Stomach (tissue), 9 donors: ENCODE results near the gene ERAS. TPM values are rescaled to one million over a fixed set of nuclear protein-coding genes. Genes with fewer than 3 reads are reported as not detected.

ENCODE experiments used
- DNase-seq, 2 donors: peaks; one replicate each; pipeline versions ENCODE4 v3.0.0 to v3.0.0-alpha.2; 2013 to 2019
- H3K27ac ChIP-seq, 5 donors: fragments of 200-600 bp in 4 of 5; sonication (generic) in 4 of 5; one replicate each; pipeline ENCODE4 v1.5.1; 2013 to 2019; ENCODE audit warnings: mild to moderate bottlenecking in 1 of 5, moderate library complexity in 1 of 5
- H3K27me3 ChIP-seq, 3 donors: fragments of 200-600 bp; sonication (generic); one replicate each; pipeline ENCODE4 v1.5.1; 2017 to 2019; ENCODE audit warnings: mixed run types in 1 of 3
- H3K36me3 ChIP-seq, 4 donors: fragments of 200-600 bp; sonication (generic); 1 replicate in 3 of 4; 2 replicates in 1 of 4; pipeline ENCODE4 v1.5.1; 2016 to 2019
- H3K4me1 ChIP-seq, 4 donors: fragments of 200-600 bp; sonication (generic); one replicate each; pipeline ENCODE4 v1.5.1; 2016 to 2019
- H3K4me3 ChIP-seq, 4 donors: fragments of 200-600 bp; sonication (generic) in 3 of 4; one replicate each; pipeline ENCODE4 v1.5.1; 2016 to 2019; ENCODE audit warnings: mild to moderate bottlenecking in 1 of 4
- H3K9me3 ChIP-seq, 4 donors: fragments of 200-600 bp; sonication (generic); one replicate each; pipeline ENCODE4 v1.5.1; 2016 to 2019
- EP300 ChIP-seq: sonication (generic); formaldehyde crosslinking; IDR thresholded peaks from one replicate; pipeline ENCODE4 v1.6.1; 2017; ENCODE audit warnings: antibody characterized with exemption
- POLR2A ChIP-seq, 4 donors: fragments of 450-650 bp; IDR thresholded peaks; one replicate each; pipeline ENCODE4 v1.6.1; 2016; ENCODE audit warnings: antibody characterized with exemption in 4 of 4, control low read depth in 2 of 4, mild to moderate bottlenecking in 1 of 4, moderate library complexity in 1 of 4
- POLR2AphosphoS5 ChIP-seq, 3 donors: sonication (generic); formaldehyde crosslinking; IDR thresholded peaks; one replicate each; pipeline ENCODE4 v1.6.1; 2016; ENCODE audit warnings: antibody characterized with exemption in 3 of 3
- WGBS, 5 donors: extraction: QIAGEN DNeasy Blood & Tissue Kit in 3 of 5; methylation state at CpG; one replicate each; pipeline versions ENCODE4 v1.1.5 to v1.1.7; 2013 to 2018; 5-methylcytosine and 5-hydroxymethylcytosine counted together
- intact Hi-C: fragments of 100-400 bp; cut with DNase I; formaldehyde crosslinking; loops from one replicate; pipeline ENCODE4 v1.15.1; 2023; ENCODE audit warnings: low total_unique reads
- polyA plus RNA-seq, 3 donors: library from polyadenylated mRNA; stranded (reverse); fragments of 200-250 nt; gene quantifications; one replicate each; pipeline ENCODE4 v1.2.3, GENCODE V29; 2013
- total RNA-seq, 5 donors: library from RNA; depleted of rRNA; stranded (reverse); fragments of >200 nt; gene quantifications; one replicate each; pipeline versions ENCODE4 v1.1.0 to v1.2.3, GENCODE V29; 2014 to 2016
- TF ChIP-seq, protein P1 (sequence below), 7 experiments: fragments of 450-650 bp in 4 of 7; fragments of 200-600 bp in 3 of 7; sonication (generic) in 3 of 7; IDR thresholded peaks; one replicate each; pipeline ENCODE4 v1.5.1; 2016 to 2019; ENCODE audit warnings: antibody characterized with exemption in 7 of 7, control low read depth in 2 of 7, mild to moderate bottlenecking in 1 of 7
- donor health status: healthy with polysubstance abuse.
- donor health status: Bipolar disorder and iron deficiency.
- donor health status: healthy.

ERAS gene
- total and polyA plus RNA-seq, 8 donors: not detected

DNA sequence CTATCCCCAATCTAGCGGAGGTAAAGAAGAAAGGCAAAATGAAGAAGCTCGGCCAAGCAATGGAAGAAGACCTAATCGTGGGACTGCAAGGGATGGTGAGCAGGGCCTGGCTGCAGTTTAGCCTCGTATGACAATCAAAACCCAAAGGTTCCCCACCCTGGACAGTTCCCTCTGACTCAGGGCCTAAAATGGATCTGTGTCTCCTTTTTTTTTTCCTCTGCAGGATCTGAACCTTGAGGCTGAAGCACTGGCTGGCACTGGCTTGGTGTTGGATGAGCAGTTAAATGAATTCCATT, 23.5 kb upstream of the ERAS start:
- intact Hi-C loops: no loop called here
- TF ChIP-seq POLR2AphosphoS5 (IDR thresholded peaks at IDR 0.05): no peak
- no peak for TF ChIP-seq POLR2A (IDR thresholded peaks at IDR 0.05)
- no peak for TF ChIP-seq EP300
- TF ChIP-seq, protein P1, sequence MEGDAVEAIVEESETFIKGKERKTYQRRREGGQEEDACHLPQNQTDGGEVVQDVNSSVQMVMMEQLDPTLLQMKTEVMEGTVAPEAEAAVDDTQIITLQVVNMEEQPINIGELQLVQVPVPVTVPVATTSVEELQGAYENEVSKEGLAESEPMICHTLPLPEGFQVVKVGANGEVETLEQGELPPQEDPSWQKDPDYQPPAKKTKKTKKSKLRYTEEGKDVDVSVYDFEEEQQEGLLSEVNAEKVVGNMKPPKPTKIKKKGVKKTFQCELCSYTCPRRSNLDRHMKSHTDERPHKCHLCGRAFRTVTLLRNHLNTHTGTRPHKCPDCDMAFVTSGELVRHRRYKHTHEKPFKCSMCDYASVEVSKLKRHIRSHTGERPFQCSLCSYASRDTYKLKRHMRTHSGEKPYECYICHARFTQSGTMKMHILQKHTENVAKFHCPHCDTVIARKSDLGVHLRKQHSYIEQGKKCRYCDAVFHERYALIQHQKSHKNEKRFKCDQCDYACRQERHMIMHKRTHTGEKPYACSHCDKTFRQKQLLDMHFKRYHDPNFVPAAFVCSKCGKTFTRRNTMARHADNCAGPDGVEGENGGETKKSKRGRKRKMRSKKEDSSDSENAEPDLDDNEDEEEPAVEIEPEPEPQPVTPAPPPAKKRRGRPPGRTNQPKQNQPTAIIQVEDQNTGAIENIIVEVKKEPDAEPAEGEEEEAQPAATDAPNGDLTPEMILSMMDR (IDR thresholded peaks at IDR 0.05): no peak
- Histone ChIP-seq H3K9me3 (peaks cover 0 to 4% (median 0%) of the 10 kb centered on the region in 4 donors), H3K27me3 (no peaks in the 10 kb centered on the region), H3K4me1 (peaks cover 0 to 15% (median 4%) of the 10 kb centered on the region in 4 donors), H3K4me3 (peak overlapping the region; percentile 42 to 54 (median 44)), H3K27ac (peak overlapping the region in 4 of 5 donors; percentile 94 to 97 (median 95)), H3K36me3 (peaks cover 0 to 24% (median 15%) of the 10 kb centered on the region in 4 donors)
- no peak for DNase-seq
- 29 to 67% (median 39%) methylated on average over 4 of the region's 4 CpGs for WGBS, 5 donors

DNA sequence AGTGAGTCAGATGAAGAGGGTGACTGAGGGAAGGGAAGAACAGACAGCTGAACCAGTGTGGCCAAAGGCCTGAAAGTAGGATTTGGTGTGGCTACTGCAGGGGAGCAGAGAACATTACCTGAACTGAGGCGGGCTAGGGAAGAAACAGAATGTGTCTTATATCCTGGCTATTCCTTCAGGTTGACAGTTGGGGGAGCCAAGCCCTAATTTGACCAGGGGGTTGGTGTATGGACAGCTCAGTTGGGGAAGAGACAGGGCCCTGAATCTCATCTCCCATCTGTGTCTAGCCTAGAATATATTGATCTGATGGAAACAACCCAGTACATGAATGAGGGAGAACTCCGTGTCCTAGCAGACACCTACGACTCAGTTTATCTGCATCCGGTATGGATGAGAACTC, 20.2 kb upstream of the ERAS start:
- TF ChIP-seq EP300 (no peak), POLR2AphosphoS5 (IDR thresholded peaks at IDR 0.05) (no peak)
- Histone ChIP-seq H3K36me3 (peaks cover 0 to 40% (median 23%) of the 10 kb centered on the region in 4 donors), H3K4me1 (peaks cover 0 to 8% (median 4%) of the 10 kb centered on the region in 4 donors), H3K27ac (no peak overlapping the region), H3K4me3 (no peak overlapping the region), H3K9me3 (peaks cover 0 to 4% (median 0%) of the 10 kb centered on the region in 4 donors), H3K27me3 (no peaks in the 10 kb centered on the region)
- 77 to 100% (median 86%) methylated on average over 1 to 4 of the region's 4 CpGs for WGBS, 5 donors
- no peak for DNase-seq
- intact Hi-C loops: no loop called here

GRCh38 chrX:48813644-48814043, 12.7 kb upstream of the ERAS start:
- DNase-seq: no peak
- TF ChIP-seq EP300 (no peak), POLR2A (IDR thresholded peaks at IDR 0.05) (no peak), POLR2AphosphoS5 (IDR thresholded peaks at IDR 0.05) (no peak)
- TF ChIP-seq, protein P1 (IDR thresholded peaks at IDR 0.05): no peak
- H3K4me3 ChIP-seq: no peak overlapping the region

GRCh38 chrX:48814722-48815121, 11.6 kb upstream of the ERAS start:
- Histone ChIP-seq H3K9me3 (no peaks in the 10 kb centered on the region), H3K27ac (no peak overlapping the region), H3K27me3 (no peaks in the 10 kb centered on the region), H3K36me3 (peaks cover 0 to 81% (median 68%) of the 10 kb centered on the region in 4 donors), H3K4me1 (no peaks in the 10 kb centered on the region), H3K4me3 (no peak overlapping the region)
- no peak for DNase-seq
- TF ChIP-seq, protein P1 (IDR thresholded peaks at IDR 0.05): no peak
- no peak for TF ChIP-seq EP300
- TF ChIP-seq POLR2AphosphoS5 (IDR thresholded peaks at IDR 0.05): no peak
- no peak for TF ChIP-seq POLR2A (IDR thresholded peaks at IDR 0.05)
- intact Hi-C loops: no loop called here
- 85 to 95% (median 91%) methylated on average over 7 to 8 of the region's 8 CpGs; no CpG with 5 or more reads in 1 of the 5 donors for WGBS, 5 donors

More at GRCh38 chrX:48813644-48814043, 12.7 kb upstream of the ERAS start:
- Histone ChIP-seq H3K27me3 (no peaks in the 10 kb centered on the region), H3K27ac (no peak overlapping the region), H3K9me3 (no peaks in the 10 kb centered on the region), H3K4me1 (no peaks in the 10 kb centered on the region), H3K36me3 (peaks cover 0 to 75% (median 64%) of the 10 kb centered on the region in 4 donors)
- WGBS, 5 donors: 84 to 96% (median 91%) methylated on average over 8 of the region's 8 CpGs
- intact Hi-C loops: no loop called here

GRCh38 chrX:48815266-48815665, 11.0 kb upstream of the ERAS start:
- peaks cover 0 to 86% (median 71%) of the 10 kb centered on the region in 4 donors for H3K36me3 ChIP-seq
- no peak for DNase-seq
- no peaks in the 10 kb centered on the region for H3K27me3 ChIP-seq
- H3K9me3 ChIP-seq: no peaks in the 10 kb centered on the region
- no peaks in the 10 kb centered on the region for H3K4me1 ChIP-seq
- no peak for TF ChIP-seq EP300
- no peak overlapping the region for H3K4me3 ChIP-seq
- intact Hi-C loops: no loop called here
- WGBS, 5 donors: 86 to 100% (median 89%) methylated on average over 5 to 8 of the region's 8 CpGs
- H3K27ac ChIP-seq: no peak overlapping the region
